Duodenal mucosa (tissue), 2 donors: ENCODE results near the gene MRPS18B.
A peak's percentile ranks its signal among the peaks of the same experiment; 100 is the strongest.

ENCODE experiments used
- H3K27ac ChIP-seq: one replicate; pipeline ENCODE4 v1.7.0; 2013; ENCODE audit warnings: low read depth, low read length
- H3K27me3 ChIP-seq, 2 donors: one replicate each; pipeline ENCODE4 v1.7.0; 2013; ENCODE audit warnings: low read length in 2 of 2, control low read depth in 1 of 2; ENCODE audit not compliant: insufficient read depth in 2 of 2, control insufficient read depth in 1 of 2
- H3K36me3 ChIP-seq, 2 donors: one replicate each; pipeline ENCODE4 v1.7.0; 2013; ENCODE audit warnings: low read length in 2 of 2, control low read depth in 1 of 2; ENCODE audit not compliant: insufficient read depth in 2 of 2, control insufficient read depth in 1 of 2
- H3K4me1 ChIP-seq, 2 donors: one replicate each; pipeline ENCODE4 v1.7.0; 2013; ENCODE audit warnings: low read length in 2 of 2, control low read depth in 1 of 2; ENCODE audit not compliant: insufficient read depth in 2 of 2, control insufficient read depth in 1 of 2
- H3K4me3 ChIP-seq, 2 donors: one replicate each; pipeline ENCODE4 v1.7.0; 2013; ENCODE audit warnings: low read length in 2 of 2, low read depth in 1 of 2
- H3K9ac ChIP-seq, 2 donors: one replicate each; pipeline ENCODE4 v1.7.0; 2013; ENCODE audit warnings: low read length in 2 of 2, low read depth in 1 of 2
- H3K9me3 ChIP-seq, 2 donors: one replicate each; pipeline ENCODE4 v1.7.0; 2013; ENCODE audit warnings: low read length in 2 of 2, control low read depth in 1 of 2; ENCODE audit not compliant: control insufficient read depth in 1 of 2

The MRPS18B gene

DNA sequence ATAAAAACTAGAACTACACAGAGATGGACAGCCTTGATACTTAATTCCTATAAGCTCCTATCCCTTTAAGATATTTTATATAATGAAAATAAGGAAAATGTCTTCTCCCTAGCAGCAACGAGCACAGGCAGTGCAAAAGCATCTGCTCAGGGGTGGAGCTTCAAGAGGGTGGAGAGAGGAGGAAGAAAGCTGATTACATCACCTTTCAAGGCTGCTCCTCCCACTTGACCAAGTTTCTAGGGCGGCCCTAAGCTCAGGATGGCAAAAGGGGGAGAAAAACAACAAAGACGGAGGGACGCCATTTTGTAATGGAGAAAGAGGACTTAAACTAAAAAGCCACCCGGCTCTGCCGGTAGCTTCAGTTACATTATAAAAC is 2.8 kb upstream of the MRPS18B start:
- H3K4me1 ChIP-seq: peaks cover 30 to 36% of the 10 kb centered on the region in 2 donors
- peaks cover 22 to 26% of the 10 kb centered on the region in 2 donors for H3K36me3 ChIP-seq
- H3K27ac ChIP-seq: peak overlapping the region; percentile 98
- peak overlapping the region; percentile 100 for H3K9ac ChIP-seq
- H3K9me3 ChIP-seq: no peaks in the 10 kb centered on the region
- no peaks in the 10 kb centered on the region for H3K27me3 ChIP-seq
- H3K4me3 ChIP-seq: peak overlapping the region; percentile 94 to 99

GRCh38 chr6:30615219-30615957 is 2.3 kb upstream of the MRPS18B start:
- no peaks in the 10 kb centered on the region for H3K9me3 ChIP-seq
- peak overlapping the region; percentile 100 for H3K9ac ChIP-seq
- peak overlapping the region; percentile 94 to 99 for H3K4me3 ChIP-seq
- peaks cover 30 to 36% of the 10 kb centered on the region in 2 donors for H3K4me1 ChIP-seq
- no peaks in the 10 kb centered on the region for H3K27me3 ChIP-seq
- H3K27ac ChIP-seq: peak overlapping the region; percentile 98
- H3K36me3 ChIP-seq: peaks cover 22 to 23% of the 10 kb centered on the region in 2 donors

GRCh38 chr6:30615958-30616810 is 1.5 kb upstream of the MRPS18B start:
- no peaks in the 10 kb centered on the region for H3K27me3 ChIP-seq
- H3K27ac ChIP-seq: peak overlapping the region; percentile 98
- peaks cover 23 to 28% of the 10 kb centered on the region in 2 donors for H3K36me3 ChIP-seq
- H3K9me3 ChIP-seq: no peaks in the 10 kb centered on the region
- peak overlapping the region; percentile 94 to 99 for H3K4me3 ChIP-seq
- peaks cover 30 to 36% of the 10 kb centered on the region in 2 donors for H3K4me1 ChIP-seq
- peak overlapping the region; percentile 100 for H3K9ac ChIP-seq

DNA sequence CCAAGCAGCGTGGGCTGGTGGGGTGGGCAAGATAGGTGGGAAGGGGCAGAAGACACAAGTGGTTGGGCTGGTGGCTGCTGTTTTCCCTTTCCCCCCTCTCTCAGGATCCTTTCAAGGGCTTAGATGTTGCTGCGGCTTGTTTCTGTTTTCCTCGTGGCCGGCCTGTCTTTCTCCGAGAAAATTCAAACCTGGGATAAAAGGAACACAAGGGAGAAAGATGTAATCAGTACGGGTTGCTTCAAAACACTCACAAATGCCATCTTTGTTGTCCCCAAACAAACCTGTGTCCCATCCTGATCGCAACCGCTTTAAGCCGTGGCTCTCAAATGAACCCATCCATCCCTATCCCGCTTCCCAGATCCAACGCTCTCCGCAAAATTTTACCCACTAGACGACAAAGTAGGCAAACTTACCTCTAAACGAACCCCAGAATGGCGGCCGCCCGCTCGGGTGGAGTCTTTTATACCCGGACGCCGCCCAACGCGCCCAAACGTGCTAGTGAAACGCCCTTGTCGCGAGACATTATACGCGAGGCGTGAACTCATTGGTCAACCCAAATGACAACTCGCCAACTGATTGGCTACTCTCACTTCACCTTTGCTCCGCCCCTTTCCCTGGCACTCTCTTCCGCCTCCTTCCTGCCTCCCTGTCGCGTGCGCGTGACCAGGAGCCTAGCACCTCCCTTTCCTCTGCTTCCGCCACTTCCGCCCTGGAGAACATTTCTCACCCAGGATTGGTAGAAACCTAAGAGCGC is 652 bp upstream of the MRPS18B start, which contains the start of gene PPP1R10:
Gene PPP1R10 (minus strand): TSS at position 433 of the 754 bp plus-strand sequence. CDS start 7,299 bp downstream, outside the sequence.
- peaks cover 23 to 33% of the 10 kb centered on the region in 2 donors for H3K36me3 ChIP-seq
- peak within 1 kb of the TSS; percentile 100 for H3K9ac ChIP-seq
- H3K4me3 ChIP-seq: peak within 1 kb of the TSS; percentile 94 to 99
- no peaks in the 10 kb centered on the region for H3K27me3 ChIP-seq
- H3K27ac ChIP-seq: peak within 1 kb of the TSS; percentile 98
- peaks cover 30 to 36% of the 10 kb centered on the region in 2 donors for H3K4me1 ChIP-seq
- H3K9me3 ChIP-seq: no peaks in the 10 kb centered on the region

DNA sequence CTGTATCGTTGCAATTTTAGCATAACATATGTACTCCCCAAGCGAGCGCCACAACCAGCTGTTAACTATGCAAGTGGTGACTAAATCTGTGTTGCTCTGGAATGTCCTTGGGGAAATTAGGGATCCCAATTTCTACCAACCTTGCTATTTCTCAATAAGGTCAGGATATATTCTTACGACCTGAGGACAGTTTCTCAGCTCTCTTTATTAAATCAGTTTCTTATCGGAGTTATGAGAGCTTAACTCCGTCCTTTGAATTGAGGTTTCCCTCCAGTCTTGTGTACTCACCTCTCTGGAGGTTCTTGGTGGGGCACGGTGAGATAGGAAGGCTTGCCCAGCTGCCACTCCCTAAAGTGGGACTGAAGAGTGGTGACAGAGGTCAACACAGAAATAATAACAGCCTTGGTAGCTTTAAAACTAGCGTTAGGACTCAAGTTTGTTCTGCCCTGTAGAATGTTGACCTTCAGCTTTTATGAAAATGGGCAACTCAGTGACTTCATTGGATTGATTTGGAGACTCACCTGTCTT is 694 bp downstream of the MRPS18B start:
- H3K27ac ChIP-seq: peak overlapping the region; percentile 45
- H3K4me1 ChIP-seq: peaks cover 23 to 26% of the 10 kb centered on the region in 2 donors
- H3K4me3 ChIP-seq: peak overlapping the region; percentile 71 to 98
- no peaks in the 10 kb centered on the region for H3K9me3 ChIP-seq
- H3K9ac ChIP-seq: peak overlapping the region; percentile 89 to 100
- H3K27me3 ChIP-seq: no peaks in the 10 kb centered on the region
- H3K36me3 ChIP-seq: peaks cover 23 to 45% of the 10 kb centered on the region in 2 donors

DNA sequence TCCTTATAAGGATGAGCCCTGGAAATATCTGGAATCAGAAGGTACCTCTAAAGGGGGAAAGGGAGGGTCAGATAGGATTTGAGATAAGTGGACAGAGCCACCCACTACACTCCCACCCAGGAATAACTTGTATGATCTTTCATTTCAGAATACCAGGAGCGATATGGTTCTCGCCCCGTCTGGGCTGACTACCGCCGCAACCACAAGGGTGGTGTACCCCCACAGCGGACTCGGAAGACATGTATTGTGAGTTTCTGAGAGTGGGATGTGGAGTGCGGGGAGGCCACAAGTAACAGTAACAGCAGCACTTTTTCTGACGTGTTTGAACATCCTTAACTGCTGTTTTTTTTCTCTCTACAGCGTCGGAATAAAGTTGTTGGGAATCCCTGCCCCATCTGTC is 1.9 kb downstream of the MRPS18B start:
- H3K9ac ChIP-seq: peak overlapping the region in 1 of 2 donors; percentile 100
- H3K27ac ChIP-seq: no peak overlapping the region
- peaks cover 24 to 54% of the 10 kb centered on the region in 2 donors for H3K36me3 ChIP-seq

DNA sequence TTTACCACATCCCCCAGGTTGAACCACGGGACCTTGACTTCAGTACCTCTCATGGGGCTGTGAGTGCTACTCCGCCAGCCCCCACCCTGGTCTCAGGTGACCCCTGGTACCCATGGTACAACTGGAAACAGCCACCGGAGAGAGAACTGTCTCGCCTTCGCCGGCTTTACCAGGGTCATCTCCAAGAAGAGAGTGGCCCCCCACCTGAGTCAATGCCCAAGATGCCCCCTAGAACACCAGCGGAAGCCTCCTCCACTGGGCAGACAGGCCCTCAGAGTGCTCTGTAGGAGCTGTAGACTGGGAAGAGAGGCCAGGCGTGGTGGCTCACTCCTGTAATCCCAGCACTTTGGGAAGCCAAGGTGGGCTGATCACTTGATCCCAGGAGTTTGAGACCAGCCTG is 7.9 kb downstream of the MRPS18B start:
- no peak overlapping the region for H3K4me3 ChIP-seq
- H3K27ac ChIP-seq: no peak overlapping the region
- no peaks in the 10 kb centered on the region for H3K9me3 ChIP-seq
- H3K9ac ChIP-seq: no peak overlapping the region
- H3K27me3 ChIP-seq: no peaks in the 10 kb centered on the region
- peaks cover 18 to 59% of the 10 kb centered on the region in 2 donors for H3K36me3 ChIP-seq
- H3K4me1 ChIP-seq: peaks cover 16 to 19% of the 10 kb centered on the region in 2 donors

More for the DNA sequence above, 1.9 kb downstream of the MRPS18B start:
- H3K9me3 ChIP-seq: no peaks in the 10 kb centered on the region
- H3K27me3 ChIP-seq: no peaks in the 10 kb centered on the region
- no peak overlapping the region for H3K4me3 ChIP-seq
- peaks cover 11 to 14% of the 10 kb centered on the region in 2 donors for H3K4me1 ChIP-seq

DNA sequence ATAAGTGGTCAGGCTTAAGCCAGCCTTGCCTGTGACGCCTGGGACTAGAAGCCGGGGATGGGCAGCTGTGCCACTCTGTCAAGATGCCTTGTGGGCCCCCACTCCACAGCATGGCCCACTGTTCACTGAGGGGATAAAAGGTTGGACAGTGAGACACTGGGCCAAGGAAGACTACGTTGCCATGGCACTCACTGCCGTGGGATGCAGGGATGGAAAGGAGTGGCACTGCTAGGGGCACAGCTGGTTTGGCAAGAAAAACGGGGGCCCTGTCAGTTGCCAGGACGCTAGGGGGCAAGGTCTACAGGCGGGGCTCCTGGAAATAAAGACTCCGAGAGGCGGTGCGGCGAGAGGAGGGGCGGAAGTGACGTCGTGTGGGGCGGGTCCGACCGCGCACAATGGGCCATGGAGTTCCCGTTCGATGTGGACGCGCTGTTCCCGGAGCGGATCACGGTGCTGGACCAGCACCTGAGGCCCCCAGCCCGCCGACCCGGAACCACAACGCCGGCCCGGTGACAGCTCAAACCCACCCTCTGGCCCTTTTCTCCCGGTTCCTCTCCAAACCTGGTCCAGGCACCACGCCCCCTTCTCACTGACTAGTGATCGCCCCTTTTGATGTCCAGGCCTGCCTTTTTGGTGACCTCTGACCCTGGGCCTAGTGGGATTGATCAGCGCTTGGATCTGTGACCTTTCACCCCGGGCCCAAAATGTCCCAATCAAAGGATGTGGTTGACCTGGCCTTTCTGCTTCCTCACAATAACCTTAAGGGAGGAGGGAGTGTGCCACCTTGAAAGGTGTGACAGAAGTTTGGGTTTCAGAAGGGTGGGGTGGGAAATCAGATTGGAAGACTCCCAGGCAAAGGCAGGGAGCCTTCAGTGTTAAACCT is 9.1 kb downstream of the MRPS18B start, which contains the start of gene ATAT1:
Gene ATAT1 (plus strand): TSS at position 391 of the 883 bp plus-strand sequence.
- no peaks in the 10 kb centered on the region for H3K9me3 ChIP-seq
- H3K27ac ChIP-seq: peak within 1 kb of the TSS; percentile 91
- no peaks in the 10 kb centered on the region for H3K27me3 ChIP-seq
- H3K4me3 ChIP-seq: peak within 1 kb of the TSS; percentile 90 to 91
- peak within 1 kb of the TSS; percentile 90 to 96 for H3K9ac ChIP-seq
- peaks cover 16 to 19% of the 10 kb centered on the region in 2 donors for H3K4me1 ChIP-seq
- peaks cover 18 to 50% of the 10 kb centered on the region in 2 donors for H3K36me3 ChIP-seq

DNA sequence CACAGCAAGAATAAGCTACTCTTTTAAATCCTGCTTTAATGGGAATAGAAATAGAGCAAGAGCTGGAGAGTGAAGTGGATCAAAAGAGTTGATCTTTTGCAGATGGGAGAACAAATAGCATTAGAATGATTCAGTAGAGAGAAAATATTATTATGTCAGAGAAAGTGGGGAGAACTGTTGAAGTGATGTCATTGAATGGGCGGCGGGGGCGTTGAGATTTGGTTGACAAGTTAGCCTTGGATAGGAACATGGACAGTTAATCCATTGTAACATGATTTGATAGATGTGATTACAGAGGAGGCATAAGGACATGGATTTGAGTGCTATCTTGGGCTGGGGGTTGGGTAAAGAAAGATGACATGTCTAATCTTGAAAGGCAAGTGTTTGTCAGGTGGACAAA is 18.2 kb downstream of the MRPS18B start:
- Histone ChIP-seq H3K36me3 (peaks cover 7 to 26% of the 10 kb centered on the region in 2 donors), H3K27ac (no peak overlapping the region), H3K4me3 (no peak overlapping the region), H3K9me3 (no peaks in the 10 kb centered on the region), H3K4me1 (no peaks in the 10 kb centered on the region), H3K27me3 (no peaks in the 10 kb centered on the region), H3K9ac (no peak overlapping the region)
